GM10266 (cell line): ENCODE results near the gene MMRN2.
"Not testable (repeated sequence)": the region's sequence is repeated elsewhere in the genome, so short reads cannot be mapped to it uniquely, and the experiment has no call there.

Source experiments
- DNase-seq: peaks from one replicate; pipeline ENCODE4 v3.0.0; 2012; ENCODE audit errors: extremely low spot score
- TF ChIP-seq, protein P1 (sequence below): IDR thresholded peaks from 2 replicates; pipeline ENCODE4 v1.5.1; 2012; ENCODE audit warnings: mild to moderate bottlenecking, low read depth; ENCODE audit not compliant: control insufficient read depth, insufficient read depth; ENCODE audit errors: missing control alignments

The MMRN2 gene

DNA sequence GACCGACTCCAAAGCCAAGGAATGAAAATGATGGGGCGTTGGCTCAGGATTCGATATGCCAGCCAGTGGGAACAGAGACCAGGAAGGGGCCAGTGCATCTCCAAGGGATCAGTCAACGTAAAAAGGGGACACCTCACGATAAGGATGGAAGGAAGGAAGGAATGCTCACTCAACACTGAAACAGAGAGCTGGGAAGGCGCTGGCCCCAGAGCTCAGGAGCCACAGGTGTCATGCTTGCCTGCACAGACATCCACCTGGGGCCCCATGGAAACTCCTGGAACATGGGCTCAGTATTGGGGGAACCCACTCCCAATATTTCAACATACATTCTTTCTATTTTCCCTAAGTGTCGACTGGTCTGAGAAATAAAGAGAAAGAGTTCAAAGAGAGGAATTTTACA is 5.3 kb downstream of the MMRN2 start:
- DNase-seq, result no peak
- TF ChIP-seq, protein P1, sequence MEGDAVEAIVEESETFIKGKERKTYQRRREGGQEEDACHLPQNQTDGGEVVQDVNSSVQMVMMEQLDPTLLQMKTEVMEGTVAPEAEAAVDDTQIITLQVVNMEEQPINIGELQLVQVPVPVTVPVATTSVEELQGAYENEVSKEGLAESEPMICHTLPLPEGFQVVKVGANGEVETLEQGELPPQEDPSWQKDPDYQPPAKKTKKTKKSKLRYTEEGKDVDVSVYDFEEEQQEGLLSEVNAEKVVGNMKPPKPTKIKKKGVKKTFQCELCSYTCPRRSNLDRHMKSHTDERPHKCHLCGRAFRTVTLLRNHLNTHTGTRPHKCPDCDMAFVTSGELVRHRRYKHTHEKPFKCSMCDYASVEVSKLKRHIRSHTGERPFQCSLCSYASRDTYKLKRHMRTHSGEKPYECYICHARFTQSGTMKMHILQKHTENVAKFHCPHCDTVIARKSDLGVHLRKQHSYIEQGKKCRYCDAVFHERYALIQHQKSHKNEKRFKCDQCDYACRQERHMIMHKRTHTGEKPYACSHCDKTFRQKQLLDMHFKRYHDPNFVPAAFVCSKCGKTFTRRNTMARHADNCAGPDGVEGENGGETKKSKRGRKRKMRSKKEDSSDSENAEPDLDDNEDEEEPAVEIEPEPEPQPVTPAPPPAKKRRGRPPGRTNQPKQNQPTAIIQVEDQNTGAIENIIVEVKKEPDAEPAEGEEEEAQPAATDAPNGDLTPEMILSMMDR, result no peak

GRCh38 chr10:86951184-86951761 is 6.1 kb downstream of the MMRN2 start:
- DNase-seq, result no peak
- TF ChIP-seq, protein P1, result no peak

DNA sequence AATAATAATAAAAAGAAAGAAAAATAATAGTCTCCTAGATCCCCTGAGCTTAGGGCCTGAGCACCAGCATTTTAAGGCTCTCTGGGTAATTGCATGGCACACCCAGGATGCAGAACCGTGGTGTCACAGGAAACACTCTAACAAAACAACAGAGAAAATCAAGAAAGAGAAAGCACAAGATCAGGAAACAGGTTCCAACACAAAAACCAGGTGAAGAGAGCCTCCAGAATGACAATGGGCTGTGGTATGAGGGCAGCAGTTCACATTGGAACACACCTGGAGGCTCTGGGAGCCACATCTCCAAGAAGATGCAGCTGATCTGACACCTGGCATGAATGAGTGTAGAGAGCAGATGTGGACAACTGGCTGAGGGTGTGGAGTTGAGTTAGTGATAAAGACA is 7.1 kb downstream of the MMRN2 start:
- TF ChIP-seq, protein P1, result no peak
- no peak for DNase-seq

DNA sequence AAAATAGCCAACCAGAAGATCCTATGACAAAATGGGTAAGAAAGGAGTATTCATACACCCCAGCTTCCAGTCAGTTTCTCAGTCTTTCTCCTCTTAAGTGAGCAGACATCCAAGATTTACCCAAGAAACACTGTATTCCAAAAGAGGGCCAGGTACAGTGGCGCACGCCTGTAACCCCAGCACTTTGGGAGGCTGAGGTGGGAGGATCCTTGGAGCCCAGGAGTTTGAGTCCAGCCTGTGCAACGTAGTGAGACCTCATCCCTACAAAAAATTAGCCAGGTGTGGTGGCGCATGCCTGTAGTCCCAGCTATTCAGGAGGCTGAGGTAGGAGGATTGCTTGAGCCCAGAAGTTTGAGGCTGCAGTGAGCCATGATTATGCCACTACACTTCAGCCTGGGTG is 9.6 kb downstream of the MMRN2 start:
- DNase-seq, result not testable (repeated sequence)

DNA sequence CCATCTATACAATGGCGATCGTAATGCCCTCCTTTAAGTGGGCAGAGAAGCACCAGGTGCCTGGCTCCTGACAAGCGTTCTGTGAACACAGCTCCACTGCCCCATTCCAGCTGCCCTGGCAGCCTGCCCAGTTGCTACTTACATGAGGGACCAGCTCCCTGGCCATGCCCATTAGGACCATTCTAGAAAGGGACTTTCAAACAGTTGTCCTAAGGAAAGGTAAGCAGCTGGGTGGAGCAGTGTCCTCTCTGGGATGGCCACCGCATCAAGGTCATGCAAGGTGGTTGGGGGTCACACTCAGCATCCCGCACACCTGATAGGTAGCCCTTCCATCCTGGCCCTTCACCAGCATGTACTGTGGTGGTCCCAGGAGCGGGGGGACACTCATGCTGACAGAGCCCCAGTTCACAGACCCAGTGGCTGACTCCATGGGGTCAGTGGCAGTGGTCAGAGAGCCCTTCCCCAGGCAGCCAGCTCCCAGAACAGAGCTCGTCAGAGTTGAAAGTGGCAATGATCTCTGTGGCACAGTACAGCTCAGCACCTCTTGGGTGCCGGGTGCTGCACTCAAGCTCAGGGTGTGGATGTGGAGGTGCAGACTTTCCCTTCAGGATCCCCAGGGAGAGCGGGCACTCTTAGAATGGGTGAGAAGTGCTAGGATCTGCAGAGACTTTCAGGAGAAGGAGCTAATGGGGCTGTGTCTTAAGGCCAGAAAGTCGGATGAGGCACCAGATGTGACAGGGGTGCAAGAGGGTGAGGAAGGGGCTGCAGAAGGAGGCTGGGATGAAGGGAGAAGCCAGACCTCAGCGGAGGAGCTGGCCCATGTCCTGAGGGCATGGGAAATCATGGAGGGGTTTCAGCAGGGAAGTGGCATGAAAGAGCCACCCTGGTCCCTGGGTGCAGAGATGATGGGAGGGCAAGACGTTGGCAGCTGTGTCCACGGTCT is 10.9 kb downstream of the MMRN2 start:
- TF ChIP-seq, protein P1, result no peak
- no peak for DNase-seq

DNA sequence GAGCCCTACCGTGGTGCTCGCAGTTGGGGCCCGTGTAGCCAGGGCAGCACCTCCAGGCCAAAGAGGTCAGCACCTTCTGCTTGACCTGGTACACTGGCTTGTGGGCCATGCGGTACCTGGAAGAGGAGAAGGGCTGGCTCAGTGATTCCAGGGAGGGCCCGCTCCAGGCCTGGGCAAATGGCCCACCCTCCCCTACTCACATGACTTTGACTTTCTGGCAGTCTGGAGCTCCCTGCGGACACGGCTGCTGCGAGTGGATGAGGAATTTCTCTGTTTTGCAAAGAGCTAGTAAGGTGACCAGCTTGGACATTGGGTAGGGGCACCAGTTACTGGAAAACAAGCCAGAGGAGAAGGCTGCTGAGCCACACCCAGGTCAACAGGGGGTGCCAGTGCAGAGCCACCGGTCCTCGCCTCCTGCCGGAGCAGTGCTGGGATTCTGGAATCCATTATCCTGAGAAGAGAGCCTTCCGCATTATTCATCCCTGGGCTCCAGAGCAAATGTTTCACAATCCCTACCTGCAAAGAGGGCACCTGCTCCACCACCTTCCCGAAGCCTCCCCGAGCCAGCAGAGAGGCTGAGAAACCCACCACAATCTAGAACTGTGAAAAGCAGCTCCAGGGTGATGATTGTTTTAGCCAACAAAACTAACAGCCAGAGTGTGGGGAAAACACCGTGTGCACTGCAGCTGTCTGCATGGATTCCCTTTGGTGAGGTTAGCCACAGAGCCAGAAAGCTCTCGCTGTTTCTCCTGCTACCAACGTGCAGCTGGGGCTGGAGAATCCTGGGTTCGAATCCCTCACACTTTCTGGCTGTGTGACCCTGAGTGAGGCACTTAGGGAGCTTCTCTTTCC is 11.8 kb downstream of the MMRN2 start:
- no peak for DNase-seq
- TF ChIP-seq, protein P1, result no peak

- TF ChIP-seq, protein P1, result no peak
- DNase-seq, result no peak
Observed at GRCh38 chr10:86944907-86945306, 12.5 kb downstream of the MMRN2 start.
